Activated naive CD8-positive, alpha-beta T cell treated with anti-CD3 and anti-CD28 coated beads, Interleukin-2, amount 50 U/mL, for 24 hours (primary cell): ENCODE results near the gene MATK.

Experiments used
- ATAC-seq: fragments of 150-1000 bp; cut with Tn5 transposase; one replicate; pipeline ENCODE4 v1.10.0; 2021
- DNase-seq: peaks from one replicate; pipeline ENCODE4 v3.0.0; 2021
- H3K27ac Mint-ChIP-seq: one replicate; pipeline ENCODE4 v1.8.0; 2021; ENCODE audit warnings: mild to moderate bottlenecking, mixed read lengths
- H3K27me3 Mint-ChIP-seq: one replicate; pipeline ENCODE4 v1.8.0; 2021; ENCODE audit warnings: mixed read lengths
- H3K36me3 Mint-ChIP-seq: one replicate; pipeline ENCODE4 v1.8.0; 2021; ENCODE audit warnings: low read depth, mixed read lengths
- H3K4me1 Mint-ChIP-seq: one replicate; pipeline ENCODE4 v1.8.0; 2021; ENCODE audit warnings: mixed read lengths
- H3K4me3 Mint-ChIP-seq: one replicate; pipeline ENCODE4 v1.8.0; 2021; ENCODE audit warnings: mild to moderate bottlenecking, moderate library complexity, mixed read lengths
- H3K9me3 Mint-ChIP-seq: one replicate; pipeline ENCODE4 v1.8.0; 2021; ENCODE audit warnings: mixed read lengths

MATK gene

GRCh38 chr19:3745363-3746045 is 40.7 kb downstream of the MATK start:
- H3K4me3 Mint-ChIP-seq: no peak overlapping the region
- H3K27ac Mint-ChIP-seq: no peak overlapping the region
- DNase-seq (no peak), ATAC-seq (no peak)
- no peaks in the 10 kb centered on the region for H3K9me3 Mint-ChIP-seq
- no peaks in the 10 kb centered on the region for H3K4me1 Mint-ChIP-seq
- peaks cover 3% of the 10 kb centered on the region for H3K36me3 Mint-ChIP-seq
- H3K27me3 Mint-ChIP-seq: no peaks in the 10 kb centered on the region

- Mint-ChIP-seq H3K27ac (no peak overlapping the region), H3K27me3 (no peaks in the 10 kb centered on the region), H3K36me3 (no peaks in the 10 kb centered on the region), H3K4me1 (peaks cover 11% of the 10 kb centered on the region), H3K9me3 (no peaks in the 10 kb centered on the region), H3K4me3 (no peak overlapping the region)
- DNase-seq: no peak
- ATAC-seq: no peak
Observed at GRCh38 chr19:3743486-3743885, 42.7 kb downstream of the MATK start.

GRCh38 chr19:3740431-3740830 is 45.8 kb downstream of the MATK start:
- no peaks in the 10 kb centered on the region for H3K9me3 Mint-ChIP-seq
- DNase-seq (no peak), ATAC-seq (no peak)
- no peak overlapping the region for H3K27ac Mint-ChIP-seq
- H3K4me1 Mint-ChIP-seq: peaks cover 17% of the 10 kb centered on the region
- H3K36me3 Mint-ChIP-seq: no peaks in the 10 kb centered on the region
- no peaks in the 10 kb centered on the region for H3K27me3 Mint-ChIP-seq
- no peak overlapping the region for H3K4me3 Mint-ChIP-seq

- Mint-ChIP-seq H3K27ac (no peak overlapping the region), H3K9me3 (no peaks in the 10 kb centered on the region), H3K36me3 (no peaks in the 10 kb centered on the region), H3K4me3 (no peak overlapping the region), H3K27me3 (no peaks in the 10 kb centered on the region), H3K4me1 (peaks cover 17% of the 10 kb centered on the region)
- DNase-seq: no peak
- no peak for ATAC-seq
Observed at GRCh38 chr19:3738477-3739220, 47.5 kb downstream of the MATK start.

- Mint-ChIP-seq H3K4me1 (peaks cover 17% of the 10 kb centered on the region), H3K36me3 (no peaks in the 10 kb centered on the region), H3K27ac (no peak overlapping the region), H3K9me3 (no peaks in the 10 kb centered on the region), H3K4me3 (no peak overlapping the region), H3K27me3 (no peaks in the 10 kb centered on the region)
- ATAC-seq (no peak), DNase-seq (no peak)
Observed at GRCh38 chr19:3737487-3738205, 48.5 kb downstream of the MATK start.

GRCh38 chr19:3736106-3736724 is 50.0 kb downstream of the MATK start:
- Mint-ChIP-seq H3K4me1 (peaks cover 17% of the 10 kb centered on the region), H3K9me3 (no peaks in the 10 kb centered on the region), H3K4me3 (no peak overlapping the region), H3K27me3 (no peaks in the 10 kb centered on the region), H3K36me3 (no peaks in the 10 kb centered on the region), H3K27ac (no peak overlapping the region)
- ATAC-seq: no peak
- DNase-seq: no peak

GRCh38 chr19:3734310-3734600 is 51.9 kb downstream of the MATK start:
- Mint-ChIP-seq H3K9me3 (no peaks in the 10 kb centered on the region), H3K27me3 (no peaks in the 10 kb centered on the region), H3K36me3 (no peaks in the 10 kb centered on the region), H3K27ac (no peak overlapping the region), H3K4me3 (no peak overlapping the region), H3K4me1 (peaks cover 12% of the 10 kb centered on the region)
- DNase-seq (no peak), ATAC-seq (no peak)

GRCh38 chr19:3733549-3734309 is 52.5 kb downstream of the MATK start:
- DNase-seq (no peak), ATAC-seq (no peak)
- no peaks in the 10 kb centered on the region for H3K9me3 Mint-ChIP-seq
- H3K4me3 Mint-ChIP-seq: no peak overlapping the region
- H3K4me1 Mint-ChIP-seq: peaks cover 7% of the 10 kb centered on the region
- no peaks in the 10 kb centered on the region for H3K27me3 Mint-ChIP-seq
- no peak overlapping the region for H3K27ac Mint-ChIP-seq
- no peaks in the 10 kb centered on the region for H3K36me3 Mint-ChIP-seq

GRCh38 chr19:3732108-3732507 is 54.1 kb downstream of the MATK start:
- Mint-ChIP-seq H3K36me3 (no peaks in the 10 kb centered on the region), H3K27ac (no peak overlapping the region)
- ATAC-seq: no peak

GRCh38 chr19:3730457-3730958 is 55.7 kb downstream of the MATK start:
- no peak overlapping the region for H3K4me3 Mint-ChIP-seq
- H3K4me1 Mint-ChIP-seq: peaks cover 2% of the 10 kb centered on the region
- DNase-seq (no peak), ATAC-seq (no peak)
- no peaks in the 10 kb centered on the region for H3K36me3 Mint-ChIP-seq
- H3K27me3 Mint-ChIP-seq: no peaks in the 10 kb centered on the region
- no peaks in the 10 kb centered on the region for H3K9me3 Mint-ChIP-seq
- H3K27ac Mint-ChIP-seq: no peak overlapping the region

More at GRCh38 chr19:3732108-3732507, 54.1 kb downstream of the MATK start:
- H3K4me1 Mint-ChIP-seq: peaks cover 2% of the 10 kb centered on the region
- no peak overlapping the region for H3K4me3 Mint-ChIP-seq
- no peaks in the 10 kb centered on the region for H3K27me3 Mint-ChIP-seq
- no peaks in the 10 kb centered on the region for H3K9me3 Mint-ChIP-seq
- no peak for DNase-seq
